HG03039 (cell line): ENCODE data around the gene C5orf47.

ENCODE experiments used
- ATAC-seq: cut with Tn5 transposase; IDR thresholded peaks from one replicate; pipeline ENCODE4 v1.9.1; 2021; ENCODE audit warnings: mild to moderate bottlenecking, moderate library complexity; ENCODE audit not compliant: unreplicated experiment

C5orf47 gene

GRCh38 chr5:174022384-174023095 lies 33.6 kb downstream of the C5orf47 start:
- no peak for ATAC-seq

- no peak for ATAC-seq
Observed at GRCh38 chr5:174030286-174030685, 41.3 kb downstream of the C5orf47 start.

DNA sequence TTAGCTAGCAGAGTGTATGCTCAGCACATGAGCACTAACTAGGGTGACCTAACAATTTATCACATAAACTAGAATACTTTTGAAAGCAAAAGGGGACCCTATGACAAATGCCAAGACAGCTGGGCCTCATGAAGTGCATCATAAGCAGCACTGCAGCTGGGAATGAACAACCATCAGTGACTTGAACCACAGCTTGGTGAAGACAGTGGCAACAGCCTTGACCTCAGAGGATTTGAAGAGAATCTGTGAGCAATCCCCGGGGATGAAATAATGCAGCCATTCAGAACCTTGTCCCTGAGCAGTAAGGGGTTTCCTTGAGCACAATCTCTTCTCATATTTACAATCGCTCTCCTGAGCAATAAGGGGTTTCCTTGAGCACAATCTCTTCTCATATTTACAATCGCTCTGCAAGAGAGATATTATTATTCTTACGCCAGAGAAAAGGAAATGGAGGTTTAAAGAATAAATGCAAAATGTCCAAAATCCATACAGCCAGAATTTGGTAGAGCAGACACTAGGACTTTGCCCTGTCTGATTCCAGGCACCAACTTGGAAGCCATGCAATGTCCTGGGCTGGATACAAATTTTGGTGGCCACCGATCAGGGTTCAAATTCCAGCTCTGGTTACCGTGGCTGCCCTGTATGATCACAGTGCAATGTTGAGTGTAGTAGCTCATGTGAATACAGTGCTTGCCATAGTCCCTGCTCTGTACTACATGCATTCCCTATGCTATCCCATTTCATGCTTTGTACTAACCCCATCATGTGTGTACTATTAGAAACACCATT lies 55.7 kb downstream of the C5orf47 start:
- ATAC-seq: no peak

DNA sequence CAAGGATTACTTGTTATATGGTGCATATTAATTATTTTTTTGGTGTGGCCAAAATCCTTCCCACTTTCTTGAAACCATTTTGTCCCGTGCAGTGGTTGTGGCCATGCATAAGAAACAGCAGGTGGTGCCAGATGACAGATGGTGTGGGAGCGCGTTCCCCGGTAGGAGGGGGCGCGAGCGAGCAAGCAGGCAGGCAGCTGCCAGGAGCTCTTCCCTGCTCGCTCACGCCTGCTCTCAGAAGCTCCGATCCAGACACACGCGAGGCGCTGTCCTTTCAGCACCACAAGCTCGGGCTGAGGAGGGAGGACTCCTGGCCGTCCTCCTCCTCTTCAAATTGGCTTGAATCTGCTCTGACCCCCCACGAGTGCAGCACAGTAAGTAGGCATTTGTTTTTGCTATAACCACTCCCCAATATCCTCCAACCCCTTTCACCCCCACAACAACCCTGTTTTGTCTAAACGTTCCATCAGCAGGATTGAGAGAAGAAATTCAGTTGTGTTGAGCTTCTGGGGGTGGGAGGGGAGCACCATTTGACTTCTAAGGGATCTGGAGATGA lies 56.6 kb downstream of the C5orf47 start, which contains the start of gene NSG2:
NSG2 (plus strand) TSS at position 237 of the 556 bp plus-strand sequence. CDS start 1,050 bp downstream, outside the sequence.
- peak; percentile 76 for ATAC-seq

- ATAC-seq: no peak
Observed at GRCh38 chr5:174046558-174046957, 57.6 kb downstream of the C5orf47 start.

DNA sequence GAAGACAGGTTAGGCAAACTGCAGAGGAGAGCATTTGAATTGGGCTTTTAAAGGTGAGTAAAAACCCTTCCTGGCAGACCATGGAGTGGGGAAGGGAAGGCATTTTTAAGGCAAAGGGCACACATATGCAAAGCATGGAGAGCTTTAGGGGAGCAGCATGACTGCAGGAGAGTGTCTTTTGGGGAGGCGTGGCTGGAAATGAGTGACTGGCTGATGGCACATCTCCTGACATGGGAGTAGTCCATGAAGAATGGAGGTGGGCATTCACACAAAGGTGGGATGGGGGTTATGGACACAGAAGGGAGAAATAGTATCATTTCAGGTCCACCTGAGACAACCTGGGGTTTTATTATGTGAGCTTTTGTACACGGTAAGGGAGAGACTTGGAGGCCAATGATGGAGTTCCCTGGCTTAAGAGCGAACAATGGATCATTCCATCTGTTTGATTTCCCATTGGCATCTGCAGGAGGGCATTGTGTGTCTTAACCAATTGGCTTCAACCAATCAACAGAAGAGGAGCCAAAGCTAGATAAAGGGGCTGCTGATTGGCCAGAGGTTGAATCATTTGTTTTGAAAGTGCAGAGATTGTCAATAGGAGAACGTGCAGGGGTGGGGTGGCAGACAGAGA lies 58.6 kb downstream of the C5orf47 start:
- ATAC-seq: no peak

DNA sequence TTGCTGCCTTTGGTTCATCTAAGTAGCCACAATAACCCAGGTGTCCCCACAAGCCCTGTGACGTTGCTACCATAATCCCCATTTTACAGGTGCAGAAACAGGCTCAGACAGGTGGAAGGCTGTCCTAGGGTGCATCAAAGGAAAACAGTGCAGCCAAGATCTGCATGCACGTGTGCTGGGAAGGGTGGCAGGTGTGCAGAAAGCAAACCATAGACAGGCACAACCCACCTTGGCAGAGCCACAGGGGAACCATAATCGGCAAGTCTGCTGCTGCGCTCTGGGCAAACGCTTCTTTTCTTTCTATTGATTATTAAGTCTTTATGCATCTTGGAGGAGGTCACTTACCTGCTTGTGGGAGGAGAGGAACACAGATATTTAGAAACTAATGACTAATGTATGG lies 63.7 kb downstream of the C5orf47 start:
- no peak for ATAC-seq

GRCh38 chr5:174053905-174054304 lies 64.9 kb downstream of the C5orf47 start:
- no peak for ATAC-seq
